Loucy (cell line): ENCODE data around the gene SMURF2.

Experiments used
- H2AFZ ChIP-seq: fragments of 200-600 bp; sonication (generic); 2 replicates; pipeline ENCODE4 v1.6.0; 2016; ENCODE audit warnings: antibody characterized with exemption, mild to moderate bottlenecking, low read length, moderate library complexity
- H3F3A ChIP-seq: fragments of 200-600 bp; 2 replicates; pipeline ENCODE4 v1.6.0; 2016; ENCODE audit warnings: antibody characterized with exemption, low read depth, mild to moderate bottlenecking
- H3K27me3 ChIP-seq: fragments of 200-600 bp; sonication (generic); 2 replicates; pipeline ENCODE4 v1.6.1; 2014; ENCODE audit warnings: low read length, mild to moderate bottlenecking; ENCODE audit not compliant: insufficient read depth, poor library complexity, severe bottlenecking
- H3K36me3 ChIP-seq: fragments of 200-600 bp; sonication (generic); 2 replicates; pipeline ENCODE4 v1.6.1; 2016; ENCODE audit warnings: low read length; ENCODE audit not compliant: insufficient read depth
- H3K4me1 ChIP-seq: fragments of 200-600 bp; sonication (generic); 2 replicates; pipeline ENCODE4 v1.5.1; 2014; ENCODE audit warnings: low read length, mild to moderate bottlenecking; ENCODE audit not compliant: insufficient read depth, poor library complexity, severe bottlenecking
- H3K4me2 ChIP-seq: fragments of 200-600 bp; sonication (generic); 2 replicates; pipeline ENCODE4 v1.6.0; 2014; ENCODE audit warnings: antibody characterized with exemption, low read length, low read depth, mild to moderate bottlenecking; ENCODE audit not compliant: poor library complexity, severe bottlenecking
- H3K4me3 ChIP-seq: fragments of 200-600 bp; sonication (generic); 2 replicates; pipeline ENCODE4 v1.5.1; 2014; ENCODE audit warnings: low read length, mild to moderate bottlenecking, mixed read lengths; ENCODE audit not compliant: poor library complexity, severe bottlenecking
- H3K79me2 ChIP-seq: fragments of 200-600 bp; sonication (generic); 2 replicates; pipeline ENCODE4 v1.6.1; 2014; ENCODE audit warnings: low read length; ENCODE audit not compliant: insufficient read depth
- H3K9ac ChIP-seq: fragments of 200-600 bp; sonication (generic); 2 replicates; pipeline ENCODE4 v1.6.0; 2014; ENCODE audit warnings: mild to moderate bottlenecking, low read depth, low read length, moderate library complexity; ENCODE audit not compliant: poor library complexity, severe bottlenecking
- H3K9me2 ChIP-seq: fragments of 200-600 bp; sonication (generic); replicated peaks from 2 replicates; pipeline ENCODE4 v1.6.1; 2016; ENCODE audit warnings: low read depth, low read length, mixed read lengths
- H3K9me3 ChIP-seq: fragments of 200-600 bp; sonication (generic); 2 replicates; pipeline ENCODE4 v1.6.1; 2014; ENCODE audit warnings: mild to moderate bottlenecking, antibody characterized with exemption, low read length, low read depth; ENCODE audit not compliant: insufficient read depth
- H4K20me1 ChIP-seq: fragments of 200-600 bp; sonication (generic); 2 replicates; pipeline ENCODE4 v1.6.0; 2014; ENCODE audit warnings: antibody characterized with exemption, low read length, mild to moderate bottlenecking; ENCODE audit not compliant: insufficient read depth, poor library complexity, severe bottlenecking
- EZH2phosphoT487 ChIP-seq: fragments of 200-600 bp; IDR thresholded peaks from 2 replicates; pipeline ENCODE4 v1.6.1; 2018; ENCODE audit warnings: antibody characterized with exemption, mild to moderate bottlenecking, moderate library complexity, borderline replicate concordance
- TF ChIP-seq, protein P1 (sequence below): fragments of 200-600 bp; sonication (generic); conservative IDR thresholded peaks from 2 replicates; pipeline ENCODE4 v1.5.1; 2014; ENCODE audit warnings: mild to moderate bottlenecking, antibody characterized with exemption, low read length

The SMURF2 gene

DNA sequence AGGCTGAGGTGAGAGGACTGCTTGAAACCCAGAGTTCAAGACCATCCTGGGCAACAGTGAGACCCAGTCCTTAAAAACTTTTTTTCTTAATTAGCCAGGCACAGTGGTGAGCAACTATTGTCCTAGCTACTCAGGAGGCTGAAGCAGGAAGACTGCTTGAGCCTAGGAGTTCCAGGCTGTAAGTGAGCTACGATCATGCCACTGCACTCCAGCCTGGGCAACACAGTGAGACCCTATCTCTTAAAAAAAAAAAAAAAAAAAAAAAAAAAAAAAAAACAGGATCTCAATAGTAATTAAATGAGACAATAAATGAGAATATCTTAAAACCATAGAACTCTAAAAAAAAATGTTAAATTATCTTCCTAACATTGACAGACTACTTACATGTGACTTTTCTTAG, 14.3 kb downstream of the SMURF2 start:
- Histone ChIP-seq H4K20me1 (peaks cover 64% of the 10 kb centered on the region), H3K9me3 (no peaks in the 10 kb centered on the region), H3K4me2 (no peak overlapping the region), H3K79me2 (peaks cover 99% of the 10 kb centered on the region), H3K36me3 (peaks cover 34% of the 10 kb centered on the region; the same call in 1 of the 2 replicates), H3F3A (no peaks in the 10 kb centered on the region), H3K4me1 (peaks cover 13% of the 10 kb centered on the region), H3K27me3 (no peaks in the 10 kb centered on the region), H3K9me2 (no peaks in the 10 kb centered on the region), H3K4me3 (no peak overlapping the region), H2AFZ (no peak overlapping the region), H3K9ac (no peak overlapping the region)
- TF ChIP-seq, protein P1, sequence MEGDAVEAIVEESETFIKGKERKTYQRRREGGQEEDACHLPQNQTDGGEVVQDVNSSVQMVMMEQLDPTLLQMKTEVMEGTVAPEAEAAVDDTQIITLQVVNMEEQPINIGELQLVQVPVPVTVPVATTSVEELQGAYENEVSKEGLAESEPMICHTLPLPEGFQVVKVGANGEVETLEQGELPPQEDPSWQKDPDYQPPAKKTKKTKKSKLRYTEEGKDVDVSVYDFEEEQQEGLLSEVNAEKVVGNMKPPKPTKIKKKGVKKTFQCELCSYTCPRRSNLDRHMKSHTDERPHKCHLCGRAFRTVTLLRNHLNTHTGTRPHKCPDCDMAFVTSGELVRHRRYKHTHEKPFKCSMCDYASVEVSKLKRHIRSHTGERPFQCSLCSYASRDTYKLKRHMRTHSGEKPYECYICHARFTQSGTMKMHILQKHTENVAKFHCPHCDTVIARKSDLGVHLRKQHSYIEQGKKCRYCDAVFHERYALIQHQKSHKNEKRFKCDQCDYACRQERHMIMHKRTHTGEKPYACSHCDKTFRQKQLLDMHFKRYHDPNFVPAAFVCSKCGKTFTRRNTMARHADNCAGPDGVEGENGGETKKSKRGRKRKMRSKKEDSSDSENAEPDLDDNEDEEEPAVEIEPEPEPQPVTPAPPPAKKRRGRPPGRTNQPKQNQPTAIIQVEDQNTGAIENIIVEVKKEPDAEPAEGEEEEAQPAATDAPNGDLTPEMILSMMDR: no peak
- no peak for TF ChIP-seq EZH2phosphoT487

DNA sequence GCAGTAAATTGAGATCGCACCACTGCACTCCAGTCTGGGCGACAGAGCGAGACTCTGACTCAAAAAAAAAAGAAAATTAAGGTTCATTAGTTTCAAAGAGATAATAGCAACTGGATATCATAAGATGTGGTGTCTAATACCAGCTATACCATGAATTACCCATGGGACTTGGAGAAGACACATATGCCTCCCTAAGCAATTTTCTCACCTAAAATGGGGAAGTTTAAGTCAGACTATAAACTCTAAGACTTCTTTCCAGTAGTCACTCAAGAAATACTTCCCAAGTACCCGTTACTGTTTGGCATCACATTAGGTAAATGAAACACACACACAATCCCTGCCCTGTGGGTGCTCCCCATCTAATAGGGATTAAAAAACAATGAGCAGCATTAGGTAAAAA, 22.6 kb downstream of the SMURF2 start:
- Histone ChIP-seq H3K36me3 (peaks cover 24% of the 10 kb centered on the region; the same call in 1 of the 2 replicates), H3K9me3 (no peaks in the 10 kb centered on the region), H3K9ac (no peak overlapping the region), H4K20me1 (peaks cover 73% of the 10 kb centered on the region), H3K9me2 (no peaks in the 10 kb centered on the region), H3K79me2 (peaks cover 99% of the 10 kb centered on the region), H2AFZ (no peak overlapping the region), H3K4me2 (no peak overlapping the region), H3K4me1 (peaks cover 14% of the 10 kb centered on the region), H3K27me3 (no peaks in the 10 kb centered on the region), H3K4me3 (no peak overlapping the region), H3F3A (peaks cover 6% of the 10 kb centered on the region; the same call in 1 of the 2 replicates)
- TF ChIP-seq, protein P1: no peak
- no peak for TF ChIP-seq EZH2phosphoT487

DNA sequence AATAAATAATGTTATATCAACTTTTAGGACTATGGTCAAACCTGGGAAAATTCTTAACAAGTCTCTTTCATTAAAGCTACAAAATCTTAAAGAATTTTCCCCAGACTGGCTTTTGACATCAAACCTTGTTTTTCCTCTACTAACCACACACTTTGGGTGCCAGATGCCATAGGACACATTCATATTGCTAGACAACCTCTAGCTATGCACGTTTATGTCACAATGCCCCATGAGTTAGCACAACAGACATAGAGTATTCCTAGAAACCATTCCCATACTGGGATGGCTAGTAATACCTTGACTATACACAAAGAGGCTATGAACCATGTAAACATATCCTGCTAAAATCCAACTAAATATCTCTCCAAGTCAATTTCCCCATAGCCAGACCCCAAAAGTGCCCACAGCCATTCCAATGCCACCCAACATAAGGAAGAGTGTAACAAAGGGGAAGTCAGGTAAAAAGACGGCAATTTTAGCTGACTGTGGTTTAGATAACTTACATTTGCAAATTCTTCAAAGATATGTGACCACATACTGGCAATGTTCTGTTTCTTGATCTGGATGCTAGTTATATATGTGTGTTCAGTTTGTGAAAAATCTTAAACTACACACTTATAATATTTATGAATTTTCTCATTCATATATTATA, 23.4 kb downstream of the SMURF2 start:
- no peak for TF ChIP-seq EZH2phosphoT487
- TF ChIP-seq, protein P1: no peak
- Histone ChIP-seq H3K4me1 (peaks cover 19% of the 10 kb centered on the region), H3K9ac (no peak overlapping the region), H3K9me2 (no peaks in the 10 kb centered on the region), H4K20me1 (peaks cover 81% of the 10 kb centered on the region), H3K27me3 (no peaks in the 10 kb centered on the region), H3K4me2 (no peak overlapping the region), H3F3A (peaks cover 8% of the 10 kb centered on the region; the same call in 1 of the 2 replicates), H2AFZ (no peak overlapping the region), H3K9me3 (no peaks in the 10 kb centered on the region), H3K36me3 (peaks cover 23% of the 10 kb centered on the region; the same call in 1 of the 2 replicates), H3K4me3 (no peak overlapping the region), H3K79me2 (peaks cover 99% of the 10 kb centered on the region)
